ENCODE data around the gene ZMYND8.
"Not testable (repeated sequence)": the region's sequence is repeated elsewhere in the genome, so short reads cannot be mapped to it uniquely, and the experiment has no call there.

ZMYND8 gene

DNA sequence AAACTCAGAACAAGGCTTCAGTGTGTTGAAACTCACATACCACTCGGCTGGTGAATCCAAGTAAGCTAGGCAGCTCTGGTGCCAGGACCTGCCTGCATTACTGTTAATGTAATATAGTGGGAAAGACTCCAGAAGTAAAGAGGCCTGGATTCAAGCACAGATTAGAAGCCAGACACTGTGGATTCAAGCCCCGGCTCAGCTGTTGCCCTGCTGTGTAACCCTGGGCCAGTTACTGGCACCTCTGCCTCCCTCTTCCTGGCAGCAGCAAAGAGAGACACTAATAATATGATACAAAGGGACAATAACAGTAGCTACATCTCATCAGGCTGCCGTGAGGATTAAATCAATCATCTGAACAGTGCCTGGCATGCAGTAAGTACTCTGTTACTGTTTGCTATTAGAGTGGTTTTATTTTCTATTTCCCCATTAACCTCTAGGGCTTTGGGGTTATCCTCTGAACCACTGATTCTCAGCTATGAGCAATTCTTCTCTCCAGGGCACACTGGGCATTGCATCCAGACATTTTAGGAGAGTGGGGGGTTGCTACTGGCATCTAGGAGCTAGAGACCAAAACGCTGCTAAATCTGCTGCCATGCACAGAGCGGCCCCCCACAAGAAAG, 92.9 kb downstream of the ZMYND8 start:
- DNase-seq: no peak

DNA sequence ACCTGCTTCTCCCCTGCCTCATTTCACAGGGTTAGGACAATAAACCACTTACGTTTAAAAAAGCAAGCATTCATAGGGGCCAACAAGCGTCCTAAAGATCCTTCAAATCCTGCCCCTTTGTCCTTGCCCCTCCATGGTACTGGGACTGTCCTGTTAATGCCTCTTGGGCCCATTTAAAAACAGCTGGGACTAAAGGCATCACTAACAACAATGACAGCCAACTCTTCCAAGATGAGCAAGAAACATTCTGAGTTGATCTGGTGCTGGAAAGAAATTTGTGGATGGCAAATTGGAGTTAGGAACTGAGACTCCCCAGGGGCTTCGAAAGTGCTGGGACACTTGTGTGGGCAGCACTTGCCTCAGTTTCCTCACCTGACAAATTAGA, 93.4 kb downstream of the ZMYND8 start:
- no peak for DNase-seq

DNA sequence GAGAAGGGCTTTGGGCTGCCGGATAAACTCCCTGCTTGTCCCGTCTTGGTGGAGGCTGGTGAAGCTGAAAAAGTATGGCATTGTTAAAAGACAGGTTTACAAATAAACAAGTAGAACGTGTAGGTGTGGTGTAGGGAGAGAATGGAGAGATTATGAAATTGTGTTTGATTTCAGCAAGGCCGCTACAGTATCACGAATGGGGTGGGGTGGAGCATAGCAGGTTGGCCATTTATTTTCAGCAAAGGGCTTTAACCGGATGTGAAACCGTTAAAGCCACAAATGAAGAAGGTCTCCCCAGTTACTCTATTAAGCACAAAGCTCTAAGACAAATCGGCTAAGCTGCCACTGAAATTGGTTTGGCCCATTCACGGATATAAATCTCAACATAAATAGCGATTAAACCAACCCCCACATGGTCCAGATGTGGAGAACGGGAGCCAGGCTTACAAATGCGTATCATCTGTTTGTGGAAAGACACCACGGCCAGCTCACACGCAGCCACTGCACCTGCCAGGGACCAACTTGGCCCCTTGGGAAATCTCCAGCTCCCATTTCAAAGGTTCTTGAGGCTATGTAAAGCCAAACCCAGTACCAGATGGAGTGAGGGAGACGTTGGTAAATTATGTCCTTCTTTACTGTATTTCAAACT, 94.0 kb downstream of the ZMYND8 start:
- no peak for DNase-seq

DNA sequence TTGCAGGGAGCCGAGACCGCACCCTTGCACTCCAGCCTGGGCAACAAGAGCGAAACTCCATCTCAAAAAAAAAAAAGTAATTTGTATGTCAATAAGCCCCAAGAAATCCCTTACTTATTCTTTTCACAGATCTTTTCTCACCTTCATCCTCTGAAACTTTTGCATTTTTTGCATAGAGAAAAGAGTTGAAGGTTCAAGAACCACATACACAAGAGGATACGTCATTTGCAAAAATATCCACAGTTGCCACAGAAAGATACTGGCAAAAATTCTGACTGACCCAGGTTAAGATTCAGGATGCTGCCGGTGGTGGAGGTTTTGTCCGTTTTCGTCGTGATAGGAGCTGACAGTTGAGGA, 94.5 kb downstream of the ZMYND8 start:
- no peak for DNase-seq

DNA sequence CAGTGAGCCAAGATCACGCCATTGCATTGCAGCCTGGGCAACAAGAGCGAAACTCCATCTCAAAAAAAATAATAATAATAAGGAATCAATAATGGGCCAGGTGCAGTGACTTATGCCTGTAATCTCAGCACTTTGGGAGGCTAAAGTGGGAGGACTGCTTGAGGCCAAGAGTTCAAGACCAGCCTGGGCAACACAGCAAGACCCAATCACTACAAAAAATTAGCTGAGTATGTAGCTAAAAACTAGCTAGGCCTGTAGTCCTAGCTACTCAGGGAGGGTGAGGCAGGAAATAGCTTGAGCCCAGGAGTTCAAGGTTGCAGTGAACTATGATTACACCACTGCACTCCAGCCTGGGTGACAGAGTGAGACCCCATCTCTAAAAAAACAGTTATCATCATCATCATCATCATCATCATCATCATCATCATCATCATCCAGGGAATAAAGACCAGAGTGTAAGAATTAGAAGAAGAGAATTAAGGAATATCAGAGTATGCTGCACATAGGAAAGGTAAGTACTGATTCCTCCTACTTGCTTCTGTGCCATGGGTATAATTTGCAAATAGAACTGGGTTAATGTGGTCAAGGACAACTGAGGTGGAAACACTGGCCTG, 95.2 kb downstream of the ZMYND8 start:
- not testable (repeated sequence) for DNase-seq

DNA sequence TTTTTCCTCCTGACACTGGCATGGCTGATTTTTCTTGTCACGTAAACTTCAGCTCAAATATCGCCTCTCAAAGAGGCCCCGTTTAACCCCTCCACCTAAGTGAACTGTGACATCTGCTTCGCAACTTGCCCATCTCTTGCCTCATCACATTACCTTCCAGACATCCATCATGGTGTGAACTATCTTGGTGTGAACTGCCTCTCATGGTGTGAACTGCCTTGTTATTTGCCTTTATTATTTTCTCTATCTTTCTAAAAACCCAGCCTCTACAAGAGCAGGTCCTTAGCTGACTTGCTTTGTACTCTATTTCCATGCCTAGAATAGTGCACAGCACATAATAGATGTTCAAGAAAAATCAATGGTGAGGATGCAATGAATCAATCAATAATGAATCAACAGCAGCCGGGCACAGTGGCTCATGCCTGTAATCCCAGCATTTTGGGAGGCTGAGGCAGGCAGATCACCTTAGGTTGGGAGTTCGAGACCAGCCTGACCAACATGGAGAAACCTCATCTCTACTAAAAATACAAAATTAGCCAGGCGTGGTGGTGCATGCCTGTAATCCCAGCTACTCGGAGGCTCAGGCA, 95.9 kb downstream of the ZMYND8 start:
- DNase-seq: not testable (repeated sequence)

DNA sequence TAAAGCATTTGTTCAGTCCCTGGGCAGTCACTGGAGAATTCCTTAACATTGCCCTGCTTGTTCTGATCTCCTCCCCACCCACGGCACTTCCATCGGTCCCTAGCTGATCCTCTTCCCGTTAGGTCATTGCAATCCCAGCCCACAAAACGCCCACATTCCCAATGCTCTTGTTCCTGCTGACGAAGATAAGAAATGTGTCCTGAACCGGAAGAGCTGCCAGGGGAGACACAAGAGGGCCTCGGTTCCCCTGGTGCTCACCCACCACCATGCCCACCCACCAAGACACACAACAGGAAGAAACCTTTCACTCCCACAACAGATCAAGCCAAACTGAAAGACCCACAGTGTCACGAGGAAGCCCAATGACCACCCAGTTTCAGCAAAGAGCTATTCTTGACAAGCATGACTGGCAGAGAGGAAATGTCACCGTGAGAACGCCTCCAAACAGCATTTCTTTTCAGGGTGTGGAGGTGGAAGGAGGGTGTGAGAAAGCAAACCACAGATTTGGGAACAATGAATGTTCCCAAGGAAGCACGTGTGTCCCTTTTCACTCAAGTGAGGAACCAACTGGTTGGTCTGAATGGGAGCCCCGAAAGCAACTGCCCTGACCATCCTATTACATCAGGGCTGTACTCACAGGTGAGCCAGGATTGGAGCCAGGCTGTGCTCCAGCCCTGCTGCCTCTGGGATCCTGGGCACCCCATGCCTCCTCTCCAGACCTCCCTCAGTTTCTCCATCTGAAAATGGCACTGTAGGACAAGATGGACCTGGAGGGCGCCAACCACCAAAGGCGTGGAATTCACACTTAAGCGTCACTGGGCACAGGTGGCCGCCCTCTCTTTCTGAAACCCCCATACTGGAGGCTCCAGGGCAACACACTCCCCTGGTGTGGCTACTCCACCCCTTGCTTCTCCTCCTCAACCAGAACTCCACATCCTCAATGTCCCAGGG, 97.5 kb downstream of the ZMYND8 start:
- no peak for DNase-seq

DNA sequence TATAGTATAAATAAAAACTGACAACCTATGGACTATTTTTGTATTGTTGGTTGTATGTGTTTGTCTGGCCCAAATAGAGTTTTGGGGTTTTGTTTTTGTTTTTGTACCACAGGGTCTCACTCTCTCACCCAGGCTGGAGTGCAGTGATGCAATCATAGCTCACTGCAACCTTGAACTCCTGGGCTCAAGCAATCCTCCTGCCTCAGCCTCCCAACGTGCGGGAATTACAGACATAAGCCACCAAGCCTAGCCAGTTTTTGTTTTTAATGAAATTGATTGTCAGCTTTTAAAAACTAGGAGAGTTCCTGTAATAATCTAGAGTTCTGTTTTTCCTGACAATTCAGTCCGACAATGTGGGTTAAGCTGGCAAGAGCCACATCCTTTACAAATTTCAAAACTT, 98.7 kb downstream of the ZMYND8 start:
- DNase-seq: no peak

DNA sequence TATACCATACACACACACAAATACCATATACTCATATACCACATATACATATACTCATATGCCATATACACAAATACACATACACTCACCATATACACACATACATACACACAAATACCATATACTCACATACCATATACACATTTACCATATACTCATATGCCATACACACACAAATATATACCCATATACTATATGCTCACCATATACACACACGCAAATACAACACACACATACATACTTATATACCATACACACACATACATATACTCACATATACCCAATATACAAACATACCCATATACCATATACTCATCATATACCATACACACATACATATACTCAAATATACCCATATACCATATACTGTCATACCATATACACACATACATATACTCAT, 99.2 kb downstream of the ZMYND8 start:
- DNase-seq: no peak

DNA sequence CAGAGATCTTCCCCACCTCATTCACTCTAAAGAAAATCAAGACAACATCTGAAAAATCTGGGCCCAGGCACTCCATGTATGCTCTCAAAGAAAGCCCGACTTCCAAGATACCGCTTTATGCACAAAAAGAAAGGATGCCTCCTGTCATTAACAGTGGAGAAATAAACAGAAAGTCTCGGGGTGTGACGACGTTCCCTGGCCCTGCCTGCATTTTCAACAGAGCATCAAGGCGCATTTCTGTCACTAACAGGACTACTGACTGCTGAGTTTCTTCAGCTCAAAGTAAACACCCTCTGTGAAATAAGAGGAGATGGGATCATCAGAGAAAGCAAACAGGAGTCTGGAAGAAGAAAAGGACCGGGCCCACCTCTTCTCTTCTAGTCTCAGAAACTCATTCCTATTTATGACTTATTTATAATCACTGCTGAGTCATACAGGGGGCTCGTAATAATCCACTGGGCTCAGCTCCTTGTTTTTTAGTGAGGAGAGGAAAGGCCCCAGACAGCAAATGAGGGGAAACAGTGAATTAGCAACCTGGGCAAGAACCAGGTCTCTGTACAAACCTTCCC, 99.7 kb downstream of the ZMYND8 start:
- no peak for DNase-seq

DNA sequence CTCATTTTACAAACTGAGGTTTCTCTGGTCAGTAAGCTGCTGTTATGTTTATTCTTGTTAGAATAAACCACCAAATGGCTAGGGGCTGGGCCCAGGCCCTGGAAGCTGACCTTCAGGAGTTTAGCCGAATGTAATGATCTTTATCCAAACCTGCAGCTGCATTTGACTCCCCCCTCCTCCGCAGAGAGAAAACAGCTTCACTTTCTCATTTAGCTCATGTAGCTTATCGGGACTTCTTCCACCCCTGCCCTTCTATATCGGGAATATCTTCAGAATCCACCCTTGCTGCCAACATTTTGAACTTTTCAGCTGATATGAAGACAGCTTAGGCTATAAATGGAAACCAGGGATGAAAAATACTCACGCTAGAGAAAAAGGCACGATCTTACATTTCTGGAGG, 102.6 kb downstream of the ZMYND8 start:
- DNase-seq: no peak

DNA sequence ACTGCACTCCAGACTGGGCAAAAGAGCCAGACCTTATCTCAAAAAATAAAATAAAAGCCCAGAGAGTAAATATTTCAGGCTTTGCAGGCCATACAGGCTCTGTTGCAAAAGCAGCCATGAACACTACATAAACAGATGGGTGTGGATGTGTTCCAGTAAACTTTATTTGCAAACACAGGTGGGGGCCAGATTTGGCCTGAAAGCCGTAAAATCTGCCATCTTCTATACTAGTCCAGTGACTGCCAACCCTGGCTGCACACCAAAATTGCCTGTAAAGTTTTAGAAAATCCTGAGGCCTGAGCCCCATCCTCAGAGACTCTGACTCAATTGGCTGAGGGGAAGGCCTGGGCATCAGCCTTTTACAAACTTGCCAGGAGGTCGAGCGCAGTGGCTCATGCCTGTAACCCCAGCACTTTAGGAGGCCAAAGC, 103.6 kb downstream of the ZMYND8 start:
- no peak for DNase-seq

DNA sequence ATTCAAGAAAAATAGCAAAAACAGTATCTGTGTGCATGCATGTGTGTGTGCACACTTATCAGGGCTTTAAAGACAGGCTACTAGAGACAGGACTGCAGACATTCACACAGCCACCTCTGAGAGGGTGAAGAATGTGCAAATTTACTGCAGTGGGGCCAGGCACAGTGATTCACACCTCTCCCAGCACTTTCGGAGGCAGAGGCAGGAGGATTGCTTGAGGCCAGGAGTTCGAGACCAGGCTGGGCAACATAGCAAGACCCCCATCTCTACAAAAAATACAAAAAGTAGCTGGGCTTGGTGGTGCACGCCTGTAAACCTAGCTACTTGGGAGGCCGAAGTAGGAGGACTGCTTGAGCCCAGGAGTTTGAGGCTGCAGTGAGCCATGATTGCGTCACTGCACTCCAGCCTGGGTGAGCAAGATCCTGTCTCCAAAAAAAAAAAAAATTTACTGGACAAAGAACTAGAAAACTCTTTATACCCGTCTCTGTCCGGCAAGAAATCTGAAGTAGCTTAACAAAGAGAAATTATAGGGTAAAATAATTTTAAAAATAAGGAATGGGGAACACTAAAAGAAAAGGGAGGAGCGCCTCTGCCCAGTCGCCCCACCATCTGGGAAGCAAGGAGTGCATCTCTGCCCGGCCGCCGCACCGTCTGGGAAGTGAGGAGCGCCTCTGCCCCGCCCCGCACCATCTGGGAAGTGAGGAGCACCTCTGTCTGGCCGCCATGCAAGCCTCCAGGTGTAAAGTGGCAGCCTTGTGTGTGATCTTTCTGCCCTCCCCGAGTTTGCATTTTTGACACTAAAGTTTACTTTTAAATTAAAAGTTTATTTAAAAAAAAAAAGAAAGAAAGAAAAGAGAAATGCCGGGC, 105.1 kb downstream of the ZMYND8 start:
- DNase-seq: no peak

DNA sequence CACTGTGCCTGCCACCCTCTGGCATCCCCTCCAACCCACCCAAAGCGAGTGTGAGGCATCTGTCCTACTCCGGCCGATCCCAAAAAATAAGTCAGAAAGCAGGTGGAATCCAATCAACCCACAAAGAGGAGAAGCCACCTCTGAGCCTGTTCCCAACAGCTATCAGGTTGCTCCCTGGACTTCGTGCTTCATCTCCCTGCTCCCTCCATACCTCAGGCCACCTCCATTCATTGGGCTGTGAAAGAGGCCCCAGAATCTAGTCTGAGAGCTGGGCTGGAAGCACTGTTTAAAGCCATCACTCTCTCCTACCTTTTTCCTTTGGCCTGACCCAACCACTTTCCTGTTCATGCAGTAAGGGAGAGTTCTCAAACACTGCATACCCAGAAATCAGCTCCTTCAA, 106.1 kb downstream of the ZMYND8 start:
- DNase-seq: no peak

DNA sequence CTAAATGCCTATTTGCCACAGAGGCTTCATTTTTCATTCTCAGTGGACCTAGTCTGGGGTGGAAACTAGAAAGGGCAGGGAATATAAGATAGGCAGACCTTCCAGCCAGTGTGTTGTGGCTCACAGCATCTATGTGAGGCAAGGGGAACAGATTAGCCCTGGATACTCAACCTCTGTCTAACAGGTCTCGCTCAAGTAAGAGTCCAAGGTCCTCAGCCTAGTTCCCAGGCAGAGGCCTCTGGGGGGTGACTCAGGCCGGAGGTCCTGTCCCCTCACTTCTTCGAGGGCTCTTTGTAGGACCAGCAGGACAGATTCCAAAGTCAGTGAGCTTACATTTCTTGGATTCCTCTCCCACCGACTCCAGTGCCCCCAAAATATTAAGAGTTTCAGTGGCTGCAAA, 106.6 kb downstream of the ZMYND8 start:
- DNase-seq: no peak

DNA sequence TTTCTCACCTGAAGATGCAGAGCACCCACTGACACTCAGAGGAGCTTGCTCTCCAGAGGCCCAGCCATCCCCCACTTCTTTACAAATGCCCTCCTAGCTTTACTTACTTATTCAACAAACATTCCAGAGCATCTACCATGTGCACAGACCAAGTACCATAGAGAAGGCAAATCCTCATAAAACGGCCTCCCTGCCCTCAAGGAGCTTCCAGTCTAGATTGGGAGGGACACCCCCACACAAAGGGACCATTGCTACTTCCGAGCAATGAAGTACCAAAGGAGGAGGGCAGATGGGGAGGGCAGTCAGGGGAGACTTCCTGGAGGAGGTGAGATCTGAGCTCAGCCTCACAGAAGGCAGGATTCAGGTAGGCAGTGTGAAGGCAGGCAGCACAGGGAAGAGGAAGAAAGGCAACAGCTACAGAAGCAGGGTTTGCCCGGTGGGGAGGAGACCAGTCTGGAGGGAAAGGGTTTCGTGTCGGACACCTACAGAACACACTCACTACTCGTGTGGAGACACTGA, 108.0 kb downstream of the ZMYND8 start:
- DNase-seq: no peak

DNA sequence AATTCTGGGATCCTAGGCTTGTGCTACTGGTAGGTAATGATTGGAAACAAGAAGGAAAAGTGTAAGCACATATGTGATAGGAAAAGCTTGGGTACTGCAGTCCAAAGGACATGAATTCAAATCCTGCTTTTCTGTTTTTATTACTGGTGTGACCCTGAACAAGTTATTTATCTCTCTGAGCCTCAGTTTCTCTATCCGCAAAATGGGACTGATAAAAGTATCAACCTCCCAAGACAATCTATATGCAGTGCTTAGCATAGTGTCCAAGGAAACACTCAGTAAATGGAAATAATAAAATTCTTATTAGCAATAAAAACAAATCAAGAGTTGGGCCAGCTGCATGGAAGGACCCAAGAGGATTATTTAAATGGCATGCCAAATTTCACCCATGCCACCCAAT, 108.5 kb downstream of the ZMYND8 start:
- DNase-seq: no peak

DNA sequence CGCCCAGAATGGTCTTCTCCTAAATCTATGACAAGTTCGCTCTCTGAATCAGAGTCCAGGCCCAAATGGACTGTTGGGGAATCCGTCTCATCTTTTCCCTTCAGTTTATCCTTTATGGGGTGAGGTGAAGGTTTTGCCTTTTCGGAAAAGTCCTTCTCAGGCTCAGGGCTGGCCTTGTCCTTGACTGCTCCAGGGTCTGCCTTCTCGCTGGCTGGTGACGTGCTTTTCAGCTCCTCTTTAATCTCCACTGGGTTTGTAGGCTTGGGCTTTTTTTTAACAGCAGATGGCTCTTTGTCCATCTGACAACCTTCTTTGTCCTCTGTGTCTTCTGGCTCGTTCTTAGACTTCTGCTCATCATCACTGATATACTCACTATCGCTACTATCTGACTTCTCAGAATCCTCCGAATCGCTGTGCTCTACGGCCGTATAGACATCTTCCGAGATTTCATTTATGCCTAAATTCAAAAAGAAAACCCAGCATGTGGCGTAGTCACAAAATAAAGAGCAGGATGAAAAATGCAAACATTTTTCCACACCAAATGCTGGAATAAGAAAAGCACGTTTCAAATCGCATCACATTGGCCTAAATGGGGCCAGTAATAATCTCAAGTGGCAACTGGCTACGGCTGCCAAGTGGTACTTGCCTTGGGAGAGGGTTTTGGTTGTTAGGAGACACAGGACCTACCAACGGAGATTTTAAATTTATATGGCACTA, 110.3 kb downstream of the ZMYND8 start:
- no peak for DNase-seq

DNA sequence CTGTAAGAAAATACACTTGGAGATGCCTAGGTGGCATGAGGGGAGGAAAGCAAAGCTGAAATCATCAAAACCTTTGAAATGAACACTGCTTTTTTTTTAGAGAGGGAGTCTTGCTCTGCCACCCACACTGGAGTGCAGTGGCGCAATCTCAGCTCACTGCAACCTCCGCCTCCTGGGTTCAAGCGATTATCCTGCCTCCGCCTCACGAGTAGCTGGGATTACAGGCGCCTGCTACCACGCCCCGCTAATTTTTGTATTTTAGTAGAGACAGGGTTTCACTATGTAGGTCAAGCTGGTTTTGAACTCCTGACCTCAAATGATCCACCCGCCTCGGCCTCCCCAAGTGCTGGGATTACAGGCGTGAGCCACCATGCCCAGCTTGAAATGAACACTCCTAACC, 111.3 kb downstream of the ZMYND8 start:
- not testable (repeated sequence) for DNase-seq

DNA sequence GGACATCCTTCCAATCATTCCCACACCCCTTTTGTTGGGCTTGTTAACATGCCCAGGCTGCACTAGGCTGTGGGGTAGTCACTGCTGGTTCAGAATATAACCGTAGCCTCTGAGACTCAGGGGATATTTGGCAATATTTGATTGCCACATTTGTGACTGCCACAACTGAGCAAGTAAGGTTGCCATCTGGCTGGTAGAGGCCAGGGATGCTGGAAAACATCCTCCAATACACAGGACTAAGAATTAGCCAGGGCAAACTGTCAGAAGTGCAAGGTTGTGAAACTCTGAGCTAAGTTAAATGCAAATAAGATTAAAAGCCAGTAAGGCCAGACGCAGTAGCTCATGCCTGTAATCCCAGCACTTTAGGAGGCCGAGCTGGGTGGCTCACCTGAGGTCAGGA, 112.0 kb downstream of the ZMYND8 start:
- no peak for DNase-seq

All from CD4-positive, alpha-beta T cell treated with Interleukin-10 for 1 hour (primary cell).